GM18907 (cell line): Measurements from ENCODE around the gene RND3.

Experiments used
- ATAC-seq: cut with Tn5 transposase; IDR thresholded peaks from one replicate; pipeline ENCODE4 v1.9.1; 2021; ENCODE audit warnings: mild to moderate bottlenecking, moderate library complexity; ENCODE audit not compliant: unreplicated experiment

RND3 gene

DNA sequence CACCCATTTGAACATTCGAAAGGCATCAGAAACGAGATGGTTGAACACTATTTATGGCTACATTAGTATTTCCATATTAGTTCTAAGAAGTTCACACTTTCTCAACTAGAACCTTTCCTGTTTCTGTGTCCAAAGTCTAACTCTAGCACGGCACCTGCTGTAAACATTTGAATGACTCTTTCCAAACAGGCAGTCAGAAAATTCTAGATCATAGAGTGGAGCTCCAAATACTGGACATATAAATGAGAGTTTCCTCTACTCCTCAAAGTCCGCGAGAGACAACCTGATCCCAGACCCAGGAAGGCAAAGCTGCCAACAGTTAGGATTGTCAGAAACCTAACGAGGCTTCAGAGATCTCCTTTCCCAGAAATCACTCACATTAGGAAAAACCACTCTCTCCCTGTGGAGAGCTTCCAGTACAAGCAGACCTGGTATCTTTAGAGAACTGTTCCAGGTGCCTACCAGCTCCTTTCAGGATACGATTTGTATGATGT lies 10.6 kb downstream of the RND3 start:
- no peak for ATAC-seq

DNA sequence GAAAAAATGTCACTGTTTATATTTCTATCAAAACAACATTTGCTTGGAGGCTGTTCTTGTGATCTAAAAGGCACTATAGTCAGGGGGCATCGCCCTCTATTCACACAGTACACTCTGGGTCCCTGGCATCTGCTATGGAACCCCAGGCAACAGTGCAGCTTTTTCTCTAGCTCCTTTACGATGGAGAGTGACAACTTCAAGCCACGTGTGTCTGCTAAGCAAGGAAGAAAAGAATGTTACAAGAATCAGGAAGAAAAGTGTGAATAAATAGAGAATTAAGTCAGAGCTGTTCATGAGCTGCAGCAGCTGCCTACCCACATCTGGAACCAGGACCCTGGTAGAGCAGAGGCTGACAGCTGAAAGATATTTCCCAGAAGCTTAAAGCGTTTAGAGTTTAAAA lies 11.2 kb downstream of the RND3 start:
- no peak for ATAC-seq

DNA sequence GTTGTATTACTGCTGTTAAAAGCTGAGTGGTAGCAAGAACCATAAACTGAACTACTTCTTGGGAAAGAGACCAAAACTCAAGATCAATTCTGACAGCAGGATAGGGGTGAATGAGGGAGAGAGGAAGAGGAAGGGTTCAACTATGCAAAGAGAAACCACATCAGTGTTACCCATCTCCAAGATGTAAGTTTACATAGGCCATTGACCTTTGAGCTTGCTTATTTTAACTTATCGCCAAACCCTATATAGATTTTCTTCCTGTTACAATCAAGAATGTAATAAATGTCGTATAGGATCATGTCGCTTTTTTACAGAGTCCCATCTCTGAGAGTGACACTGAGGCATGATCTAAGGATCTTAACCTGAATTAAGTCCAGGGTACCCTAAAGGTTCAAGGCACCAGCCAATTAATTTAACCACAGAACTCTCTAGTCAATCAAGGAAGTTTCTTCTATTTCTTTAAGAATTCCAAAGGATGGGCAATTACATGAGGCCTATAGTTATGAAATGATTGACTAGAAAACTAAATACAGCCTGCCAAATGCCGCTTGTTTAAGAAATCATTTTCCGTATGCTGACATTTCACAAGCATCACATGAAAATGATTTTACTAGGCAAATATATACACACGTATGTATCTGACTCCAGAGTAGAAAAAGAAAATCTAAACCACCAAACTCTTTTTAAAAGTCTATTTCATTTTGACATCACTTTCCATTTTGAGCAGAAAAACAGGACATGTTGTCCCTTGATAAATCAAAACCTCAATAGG lies 11.8 kb downstream of the RND3 start:
- no peak for ATAC-seq

DNA sequence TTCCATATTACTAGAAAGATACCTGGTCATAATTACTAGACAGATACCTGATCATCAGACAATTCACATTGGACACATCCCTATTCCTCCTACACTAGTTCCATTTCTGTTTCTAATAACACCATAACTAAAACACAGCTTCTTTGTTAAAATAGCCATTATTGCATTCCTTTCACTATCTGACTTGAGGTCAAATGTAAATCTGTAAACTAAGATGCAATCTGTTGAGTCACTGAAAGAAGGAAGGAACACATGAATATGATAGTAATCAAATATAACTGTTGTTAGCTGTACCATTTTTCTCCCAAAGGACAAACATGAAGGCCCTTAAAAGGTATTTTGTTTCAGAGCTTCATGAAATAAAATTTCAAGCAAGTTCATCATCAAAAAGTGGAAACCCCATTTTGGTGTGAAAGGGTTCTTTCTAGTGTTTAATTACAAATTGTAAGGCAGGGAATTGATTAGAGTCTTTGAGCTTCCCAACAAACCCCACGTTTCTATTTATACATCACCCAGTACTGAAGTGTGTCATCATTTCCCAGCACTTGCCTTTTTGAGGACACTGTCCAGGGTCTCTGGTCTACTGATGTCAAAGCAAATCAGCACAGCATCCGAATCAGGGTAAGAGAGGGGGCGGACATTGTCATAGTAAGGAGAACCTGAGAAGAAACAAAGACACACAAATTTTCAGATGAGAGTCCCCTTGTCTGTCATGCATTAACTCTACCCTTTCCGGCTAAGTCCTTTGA lies 13.0 kb downstream of the RND3 start:
- ATAC-seq: no peak

DNA sequence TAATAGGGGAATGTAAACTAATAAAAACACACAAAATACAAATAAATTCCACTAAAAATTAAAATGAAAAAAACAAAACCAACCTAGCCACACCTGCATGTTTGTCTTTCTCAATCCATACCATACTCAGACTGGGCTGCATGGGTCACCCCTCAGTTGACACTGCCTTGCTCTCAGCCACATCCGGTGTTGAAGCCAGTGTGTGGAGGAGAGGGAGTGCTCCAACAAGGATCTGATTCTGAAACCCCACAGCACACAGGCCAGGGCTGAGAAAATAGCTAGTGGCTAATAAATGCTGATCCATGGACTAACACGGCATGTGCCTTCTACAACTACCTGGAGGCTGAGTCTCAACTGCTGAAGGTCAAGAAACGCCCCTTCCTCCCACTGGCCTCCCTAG lies 13.7 kb downstream of the RND3 start:
- ATAC-seq: no peak

DNA sequence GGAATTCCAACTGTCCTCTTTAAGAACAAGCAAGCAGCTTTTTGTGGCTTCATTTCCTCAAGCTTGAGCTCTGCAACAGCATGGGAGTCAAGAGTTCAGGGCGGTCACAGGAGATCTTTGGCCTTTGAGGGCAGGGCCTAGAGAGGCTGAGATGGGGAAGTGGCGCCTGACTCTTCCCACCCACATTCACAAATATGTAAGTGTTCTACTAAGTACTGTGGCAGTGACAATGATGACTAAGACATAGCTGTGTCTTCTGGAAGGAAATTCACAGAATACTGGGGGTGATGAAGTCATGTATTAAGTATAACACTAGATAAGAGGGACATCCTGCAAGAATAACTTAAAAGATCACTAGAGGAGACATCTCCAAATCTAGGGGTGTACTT lies 15.0 kb downstream of the RND3 start:
- ATAC-seq: peak; percentile 57

DNA sequence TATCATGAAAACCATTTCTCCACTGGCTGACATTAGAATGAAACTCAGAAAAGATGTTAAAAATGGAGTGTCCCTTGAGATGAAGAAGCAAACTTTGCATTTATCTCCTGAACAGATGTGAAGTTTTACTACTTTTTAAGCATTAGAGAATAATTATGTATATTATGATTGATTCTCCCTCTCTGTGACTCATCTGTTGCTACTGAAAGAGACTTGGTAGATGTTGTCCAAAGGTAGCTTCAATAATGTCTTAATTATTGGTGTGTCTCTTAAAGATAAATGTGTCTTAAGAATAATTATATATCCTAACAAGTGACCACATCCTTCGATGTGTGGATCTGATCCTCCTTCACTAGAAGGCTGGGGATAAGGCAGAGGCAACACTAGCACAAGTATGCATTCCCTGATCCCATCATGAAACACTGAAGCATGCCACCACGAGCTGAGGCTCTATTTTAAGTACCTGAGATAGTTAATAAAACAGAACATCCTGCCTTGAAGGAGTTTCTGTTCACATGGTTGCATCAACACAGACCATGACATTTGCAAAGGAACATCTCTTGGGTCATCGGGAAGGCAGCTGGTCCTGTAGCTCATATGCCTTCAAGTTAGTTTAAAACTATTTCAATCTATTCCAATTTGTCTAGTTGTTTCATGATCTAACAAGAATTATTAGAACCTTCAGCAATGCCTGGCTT lies 15.5 kb downstream of the RND3 start:
- ATAC-seq: no peak

DNA sequence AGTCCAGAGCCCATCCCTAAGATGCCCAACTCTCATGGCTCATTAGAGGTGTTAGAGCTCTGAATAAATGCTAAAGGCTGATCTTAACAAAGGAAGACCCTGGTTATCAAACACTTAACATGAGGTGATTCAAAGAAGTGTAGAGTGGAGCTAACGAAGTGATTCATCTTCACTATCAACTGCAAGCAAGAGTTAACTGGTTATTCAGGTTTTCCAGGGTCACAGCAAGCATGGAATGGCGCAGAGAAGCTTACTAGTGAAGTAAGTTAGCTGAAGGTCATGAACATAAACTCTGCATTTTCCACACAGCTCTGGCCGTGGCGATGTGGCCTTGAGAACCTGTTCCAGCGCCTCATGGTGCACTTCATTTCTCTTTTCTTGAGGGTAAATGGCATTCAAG lies 17.0 kb downstream of the RND3 start:
- no peak for ATAC-seq

DNA sequence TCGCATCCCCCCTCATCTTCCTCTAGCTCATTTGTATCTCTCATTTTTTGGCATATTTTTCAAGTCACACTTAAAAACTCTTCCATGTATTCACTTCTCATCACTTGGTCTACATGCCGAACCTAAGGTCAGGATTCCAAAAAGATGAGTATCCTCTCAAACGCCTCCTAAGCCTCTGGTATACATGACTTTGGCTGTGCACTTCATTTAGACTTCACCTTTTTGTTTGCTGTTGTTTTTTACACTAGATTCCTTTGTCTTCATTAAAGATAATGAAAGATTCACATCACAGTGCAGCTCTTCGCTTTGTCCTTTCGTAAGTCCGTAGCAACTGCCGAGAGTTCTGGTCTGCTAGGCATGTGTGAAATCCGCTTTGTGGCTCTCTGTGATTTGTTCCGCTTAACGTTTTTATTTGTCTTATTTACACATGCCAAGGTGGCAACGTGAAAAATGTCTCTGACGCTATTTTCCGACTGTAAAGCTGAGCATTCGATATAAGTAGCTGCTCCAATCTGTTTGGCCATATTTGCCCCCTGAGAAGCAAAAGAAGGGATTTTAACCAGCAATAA lies 17.7 kb downstream of the RND3 start:
- no peak for ATAC-seq

DNA sequence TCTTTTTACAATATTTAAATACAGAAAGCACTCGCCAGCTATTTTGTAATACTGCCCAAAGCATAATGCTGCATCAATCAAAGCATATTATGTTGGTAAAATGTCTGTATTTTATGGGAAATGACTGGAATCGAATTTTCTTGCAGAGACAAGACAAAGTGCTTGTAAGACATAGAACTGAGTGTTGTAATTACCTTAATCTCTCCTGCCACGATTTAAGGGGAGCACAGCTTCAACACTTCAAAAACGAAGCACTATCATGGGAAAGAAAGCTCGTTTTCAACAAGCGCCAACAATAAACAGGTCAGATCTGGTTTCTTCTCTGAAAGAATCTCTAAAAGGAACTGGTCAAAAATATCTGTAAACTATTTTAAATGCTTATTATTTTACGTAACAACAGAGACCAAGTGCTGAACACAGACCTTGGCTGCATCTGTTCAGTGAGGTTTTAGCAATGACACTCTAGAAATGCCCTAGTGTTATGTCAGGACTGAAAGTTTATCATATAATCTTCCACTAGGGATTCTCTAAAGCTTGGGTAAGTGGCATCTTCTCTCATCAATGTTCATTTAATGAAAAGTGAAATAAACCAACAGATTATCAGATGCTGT lies 19.0 kb downstream of the RND3 start:
- ATAC-seq: no peak

DNA sequence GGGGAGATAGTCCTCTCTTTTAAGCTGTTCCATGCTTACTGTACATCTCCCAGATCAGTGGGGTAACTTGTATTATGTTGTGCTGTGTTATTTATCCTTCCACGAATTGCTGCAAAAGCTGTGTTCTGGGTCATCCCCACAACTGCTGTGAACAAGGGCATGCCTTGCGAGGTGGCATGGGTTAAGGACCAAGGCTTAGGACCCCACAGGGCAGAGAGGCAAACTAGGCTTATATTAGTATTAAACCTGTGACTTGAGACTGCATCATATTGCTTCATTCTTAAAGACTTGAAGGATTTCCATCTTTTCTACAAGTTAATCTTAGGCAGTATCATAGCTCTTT lies 19.9 kb downstream of the RND3 start:
- no peak for ATAC-seq

DNA sequence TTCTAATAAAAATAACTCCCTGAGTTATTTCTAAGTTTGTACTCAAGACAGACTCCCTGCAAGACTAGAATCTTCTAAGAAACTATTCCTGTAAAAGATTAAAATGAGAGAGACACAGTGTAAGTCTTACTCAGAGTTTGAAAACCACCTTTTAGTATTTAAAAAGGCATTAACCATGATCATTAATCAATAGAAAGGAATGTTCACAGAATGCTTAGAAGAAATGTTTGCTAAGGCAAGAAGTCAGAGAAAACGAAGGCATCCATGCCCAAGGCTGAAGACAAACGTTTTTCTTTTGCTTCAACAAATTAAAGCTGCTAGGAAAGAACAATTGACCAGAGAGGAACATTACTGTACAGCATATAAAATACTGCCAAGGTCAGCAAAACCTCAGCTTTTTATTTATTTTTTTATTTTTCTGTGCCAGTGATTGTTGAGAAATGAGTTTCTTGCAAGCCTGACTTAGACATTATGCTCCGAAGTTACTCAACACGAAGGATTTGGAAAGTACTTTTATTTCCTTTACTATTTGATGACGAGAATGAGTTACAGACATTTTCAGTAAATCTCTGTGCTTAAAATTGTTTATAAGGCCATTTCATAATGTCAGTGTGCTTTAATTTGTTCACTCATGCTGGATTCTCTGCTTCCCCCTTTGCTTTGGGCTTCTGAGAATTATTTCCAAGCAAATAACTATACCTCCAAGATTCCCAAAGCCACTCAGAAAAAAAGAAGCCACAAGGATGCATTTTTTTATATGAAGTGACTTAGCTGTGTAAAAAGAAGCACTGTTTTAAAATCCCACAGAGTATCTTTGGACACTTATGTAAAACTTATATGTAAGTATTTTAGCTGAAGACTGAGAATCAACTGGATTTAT lies 20.5 kb downstream of the RND3 start:
- no peak for ATAC-seq

DNA sequence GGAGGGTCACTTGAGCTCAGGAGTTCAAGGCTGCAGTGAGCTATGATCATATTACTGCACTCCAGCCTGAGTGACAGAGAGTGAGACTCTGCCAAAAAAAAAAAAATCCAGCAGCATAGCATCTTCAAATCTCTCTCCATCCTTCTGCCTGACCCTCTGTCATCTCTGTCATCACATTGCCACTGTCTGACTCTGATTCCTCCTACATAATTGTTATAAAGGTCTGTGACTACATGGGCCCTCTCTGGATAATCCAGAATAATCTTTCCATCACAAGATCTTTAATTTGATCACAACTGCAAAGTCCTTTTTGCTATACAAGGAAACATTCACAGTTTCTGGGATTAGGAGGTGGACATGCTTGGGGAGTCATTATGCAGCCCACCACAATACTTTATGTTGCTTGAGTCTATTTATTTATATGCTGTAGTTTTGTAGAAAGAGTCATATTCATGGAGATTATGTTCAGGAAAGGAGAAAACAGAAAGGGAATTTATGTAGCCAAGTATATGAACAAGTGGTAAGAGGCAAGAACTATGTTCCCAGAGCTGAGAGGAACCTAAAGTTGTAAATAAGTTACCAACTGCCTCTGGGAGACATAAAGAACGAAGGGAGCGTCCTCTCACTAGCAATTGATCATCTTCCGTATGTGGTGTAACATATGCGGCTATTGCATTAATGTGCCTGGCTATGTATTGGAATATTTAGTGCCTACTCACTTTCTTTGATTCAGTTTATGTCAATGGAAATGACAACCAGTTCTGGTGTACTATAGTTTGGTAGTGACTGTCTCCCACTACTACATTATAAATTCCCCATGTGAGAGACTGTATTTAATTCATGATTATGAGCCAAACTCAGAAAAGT lies 21.5 kb downstream of the RND3 start:
- ATAC-seq: no peak

DNA sequence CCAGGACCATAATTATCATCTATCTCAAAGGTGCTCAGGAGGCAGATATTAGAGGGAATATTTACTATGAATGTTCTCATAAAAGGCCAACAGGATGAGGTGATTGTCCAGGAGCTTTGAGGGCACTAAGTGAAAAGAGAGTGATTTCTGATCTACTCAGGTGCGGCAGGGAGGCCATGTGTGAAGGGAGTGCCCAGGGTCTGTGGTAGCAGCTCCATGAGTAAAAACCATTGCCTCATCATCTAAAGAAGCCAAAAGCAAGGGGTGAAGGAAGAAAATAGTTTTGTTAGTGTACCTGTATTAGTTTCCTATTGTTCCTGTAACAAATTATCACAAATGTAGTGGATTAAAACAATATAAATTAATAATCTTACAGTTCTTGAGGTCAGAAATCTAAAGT lies 22.5 kb downstream of the RND3 start:
- ATAC-seq: no peak

DNA sequence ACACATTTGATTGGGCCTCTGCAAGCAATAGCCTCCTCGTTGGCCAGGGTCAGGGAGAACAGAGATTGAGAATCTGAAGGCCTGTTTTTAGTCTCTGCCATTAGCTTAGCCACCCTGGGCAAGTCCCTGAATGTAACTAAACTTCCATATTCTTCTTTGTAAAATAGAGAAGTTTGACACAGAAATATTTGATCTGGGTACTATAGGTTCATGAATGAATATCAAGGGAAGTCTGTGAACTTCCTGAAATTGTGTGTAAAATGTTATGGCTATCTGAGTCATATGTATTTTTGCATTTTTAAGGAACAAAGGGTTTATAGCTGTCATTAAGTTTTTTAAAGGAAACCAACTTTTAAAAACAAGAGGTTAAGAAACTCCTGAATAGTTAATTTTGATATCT lies 23.2 kb downstream of the RND3 start:
- ATAC-seq: no peak

DNA sequence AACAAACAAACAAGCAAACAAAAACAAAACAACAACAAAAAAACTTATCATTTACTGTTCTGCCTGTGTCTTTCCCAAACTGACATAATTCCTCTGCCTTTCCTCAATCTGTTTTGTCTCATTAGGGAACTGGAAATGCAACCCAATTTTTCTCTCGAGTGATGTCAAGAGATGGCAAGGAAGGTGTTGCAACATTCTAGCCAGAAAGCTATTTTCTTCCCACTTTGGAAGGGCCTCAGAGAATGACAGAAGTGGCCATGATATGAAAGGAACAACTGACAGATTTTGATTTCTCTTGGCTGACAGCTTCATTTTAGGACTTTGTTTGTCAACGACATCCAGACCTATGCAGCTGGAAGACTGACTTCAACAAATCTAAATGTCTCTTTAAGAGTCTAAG lies 24.7 kb downstream of the RND3 start:
- no peak for ATAC-seq

DNA sequence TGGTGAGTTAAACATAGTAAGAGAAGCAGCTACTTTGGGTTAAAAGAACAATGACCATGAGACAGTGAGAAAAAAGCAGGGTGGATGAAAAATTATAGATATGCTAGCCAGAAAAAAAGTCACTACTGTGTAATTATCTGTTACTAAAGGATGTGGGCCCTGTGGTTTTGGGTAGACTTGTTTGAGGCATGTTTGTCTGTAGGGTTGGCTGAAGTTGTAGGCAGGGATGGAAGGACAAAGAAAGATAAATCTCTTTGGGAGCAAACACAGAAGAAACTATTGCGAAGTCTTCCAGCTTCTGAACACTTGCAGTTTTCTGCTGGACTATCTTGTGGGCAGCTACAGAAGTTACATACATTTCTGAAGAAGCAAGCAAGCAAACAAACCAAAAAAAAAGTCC lies 28.2 kb downstream of the RND3 start:
- ATAC-seq: no peak

DNA sequence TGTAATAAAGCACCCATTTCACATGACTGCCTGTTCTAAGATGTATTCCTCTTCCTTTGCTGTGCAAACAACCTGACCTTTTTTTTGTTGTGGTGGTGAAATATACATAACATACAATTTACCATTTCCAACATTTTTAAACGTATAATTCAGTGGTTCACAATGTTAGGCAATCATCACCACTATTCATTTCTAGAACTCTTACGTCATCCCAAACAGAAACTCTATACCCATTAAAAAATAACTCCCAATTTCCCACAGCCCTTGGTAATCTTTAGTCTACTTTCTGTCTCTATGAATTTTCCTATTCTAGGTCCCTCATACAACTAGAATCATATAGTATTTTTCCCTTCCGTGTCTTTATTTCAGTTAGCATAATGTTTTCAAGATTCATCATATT lies 36.7 kb downstream of the RND3 start:
- ATAC-seq: no peak

DNA sequence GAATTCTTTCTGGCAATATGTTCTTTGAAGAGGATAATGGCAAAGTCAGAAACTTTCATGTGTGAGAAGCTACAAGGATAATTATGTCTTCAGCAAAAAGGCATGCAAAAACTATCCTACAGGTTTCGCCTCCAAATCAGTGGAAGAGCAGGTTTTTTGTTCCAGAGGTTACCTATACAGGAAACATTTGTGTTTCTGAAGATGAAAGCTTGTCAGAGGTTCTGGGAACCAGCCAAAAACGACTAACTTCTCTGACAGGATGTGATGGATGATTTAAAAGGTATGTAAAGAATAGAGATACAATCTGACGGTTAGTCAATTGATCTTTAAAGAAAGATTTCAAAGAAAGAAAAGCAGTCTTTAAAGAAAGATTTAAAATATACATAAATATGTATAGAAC lies 37.6 kb downstream of the RND3 start:
- no peak for ATAC-seq
